Activated CD8-positive, alpha-beta memory T cell treated with anti-CD3 and anti-CD28 coated beads, Interleukin-2, amount 50 U/mL, for 24 hours (primary cell): Measurements from ENCODE around the gene PTX4.

Experiments
- DNase-seq: peaks from one replicate; pipeline ENCODE4 v3.0.0-alpha.2; 2020; ENCODE audit errors: extremely low read depth

The PTX4 gene

GRCh38 chr16:1524366-1524765 lies 35.6 kb upstream of the PTX4 start:
- DNase-seq = no peak

GRCh38 chr16:1523581-1524245 lies 35.0 kb upstream of the PTX4 start:
- no peak for DNase-seq

DNA sequence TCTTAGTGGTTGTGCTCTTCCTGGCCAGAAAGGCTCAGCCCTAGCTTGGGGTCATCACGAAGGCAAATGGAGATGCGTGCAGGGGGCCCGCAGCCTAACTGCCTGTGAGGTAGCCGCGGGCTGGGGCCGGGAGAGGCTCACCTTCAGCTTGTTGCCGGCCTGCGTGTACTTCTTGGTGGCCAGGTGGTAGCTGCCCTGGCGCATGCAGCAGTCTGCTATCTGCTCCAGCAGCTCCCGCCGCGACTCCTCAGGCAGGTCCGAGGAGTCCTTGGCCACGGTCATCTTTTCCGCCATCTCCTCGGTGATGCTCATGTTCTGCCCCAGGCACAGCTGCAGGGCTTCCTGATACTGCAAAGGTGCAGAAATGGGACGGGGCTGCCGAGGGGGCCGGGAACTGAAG lies 31.7 kb upstream of the PTX4 start:
- DNase-seq = no peak

- no peak for DNase-seq
Measured at GRCh38 chr16:1519831-1520230, 31.1 kb upstream of the PTX4 start.

DNA sequence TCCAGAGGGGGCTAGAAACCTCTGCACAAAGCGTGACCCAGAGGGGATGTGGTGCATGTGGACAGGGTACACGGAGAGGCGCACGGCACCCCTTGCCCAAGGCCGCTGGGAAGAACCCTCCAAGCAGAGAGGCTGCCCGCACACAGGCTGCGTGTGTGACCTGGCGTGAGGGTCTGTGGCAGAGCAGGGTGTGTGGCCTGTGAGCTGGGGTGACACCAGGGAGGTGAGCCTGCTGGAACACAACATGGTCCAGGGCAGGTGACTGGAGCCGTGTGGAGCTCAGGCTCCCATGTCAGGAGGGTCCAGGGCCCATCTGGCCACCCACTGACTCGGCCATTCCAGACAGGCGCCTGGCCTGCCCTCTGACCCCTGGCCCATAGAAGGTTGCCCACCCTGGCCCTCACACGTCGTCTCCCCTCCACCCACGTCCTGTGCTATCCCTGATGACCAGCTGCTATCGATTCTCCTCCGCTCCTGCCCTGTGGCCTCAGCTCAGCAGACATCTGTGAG lies 29.9 kb upstream of the PTX4 start:
- DNase-seq = no peak

DNA sequence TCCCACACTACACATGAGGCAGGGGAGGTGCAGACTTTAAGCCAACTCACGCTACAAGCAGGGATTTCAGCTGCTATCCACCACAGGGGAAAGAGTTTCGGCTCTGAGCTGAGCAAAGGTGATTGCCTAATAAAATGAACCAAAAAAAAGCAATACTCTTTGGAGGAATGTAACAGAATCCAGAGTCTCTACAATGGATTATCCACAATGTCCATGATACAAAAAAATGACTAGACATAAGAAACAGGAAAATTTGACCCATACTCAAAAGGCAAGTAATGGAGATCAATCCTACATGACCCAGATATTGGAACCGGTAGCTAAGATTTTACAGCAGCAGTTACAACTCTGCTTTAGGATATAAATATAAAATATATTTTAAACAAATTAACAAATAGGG lies 25.8 kb upstream of the PTX4 start:
- DNase-seq = no peak

DNA sequence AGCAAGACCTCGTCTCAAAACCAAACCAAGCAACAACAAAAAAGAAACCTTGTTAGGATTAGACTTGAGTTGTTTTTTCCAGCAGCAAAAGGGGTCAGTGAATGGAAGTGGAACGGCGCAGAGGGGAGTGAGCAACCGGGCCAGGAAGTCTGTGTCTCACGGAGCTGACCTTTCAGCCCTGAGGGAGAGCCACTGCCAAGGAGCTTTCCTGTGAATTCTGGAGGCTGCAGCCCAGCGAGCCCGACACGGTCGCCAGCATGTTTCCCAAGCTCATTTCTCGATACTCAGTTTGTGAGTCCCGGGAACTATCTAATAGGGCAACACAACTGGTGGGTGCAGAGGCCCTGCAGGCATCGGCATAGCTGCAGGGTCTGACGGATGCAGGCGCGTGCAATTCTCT lies 24.0 kb upstream of the PTX4 start:
- no peak for DNase-seq

DNA sequence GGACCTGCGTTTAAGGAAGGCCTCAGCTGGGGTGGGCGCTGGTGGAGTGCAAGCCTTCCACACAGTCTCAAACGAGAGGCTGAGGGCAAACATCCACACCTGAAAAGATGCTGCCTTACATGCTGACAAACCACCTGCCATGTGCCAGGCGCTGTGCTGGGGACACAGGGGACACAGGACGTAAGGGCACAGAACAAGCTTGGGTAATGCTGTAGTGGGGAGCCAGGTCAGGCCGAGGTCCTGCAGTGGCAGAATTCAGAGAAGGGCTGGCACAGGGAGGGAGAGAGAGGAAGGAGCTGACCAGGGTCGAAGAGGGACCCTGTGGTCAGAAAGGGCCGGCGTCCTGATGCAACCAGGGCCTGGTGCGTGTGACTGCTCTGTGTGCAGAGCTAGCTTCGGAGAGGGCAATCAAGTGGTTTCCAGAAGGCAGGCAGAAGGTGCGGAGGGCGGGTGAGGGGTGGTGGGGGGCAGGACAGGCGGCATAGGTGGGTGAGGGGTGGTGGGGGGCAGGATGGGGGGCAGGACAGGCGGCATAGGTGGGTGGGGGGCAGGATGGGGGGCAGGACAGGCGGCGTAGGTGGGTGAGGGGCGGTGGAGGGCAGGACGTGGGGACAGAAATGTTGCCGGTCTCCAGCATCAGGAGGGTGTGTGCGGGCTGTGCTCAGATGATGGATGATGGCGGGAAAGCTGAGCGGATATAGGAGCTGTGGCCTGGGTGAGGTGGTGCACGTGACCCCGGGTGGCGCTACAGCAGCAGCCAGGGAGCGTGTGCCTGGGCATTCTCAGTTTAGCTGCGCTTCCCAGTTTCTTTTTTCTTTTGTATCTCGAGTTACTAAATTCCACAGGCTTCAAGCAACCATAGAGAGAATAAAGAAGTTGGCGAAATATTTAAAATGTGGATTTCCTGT lies 23.2 kb upstream of the PTX4 start:
- DNase-seq = no peak

DNA sequence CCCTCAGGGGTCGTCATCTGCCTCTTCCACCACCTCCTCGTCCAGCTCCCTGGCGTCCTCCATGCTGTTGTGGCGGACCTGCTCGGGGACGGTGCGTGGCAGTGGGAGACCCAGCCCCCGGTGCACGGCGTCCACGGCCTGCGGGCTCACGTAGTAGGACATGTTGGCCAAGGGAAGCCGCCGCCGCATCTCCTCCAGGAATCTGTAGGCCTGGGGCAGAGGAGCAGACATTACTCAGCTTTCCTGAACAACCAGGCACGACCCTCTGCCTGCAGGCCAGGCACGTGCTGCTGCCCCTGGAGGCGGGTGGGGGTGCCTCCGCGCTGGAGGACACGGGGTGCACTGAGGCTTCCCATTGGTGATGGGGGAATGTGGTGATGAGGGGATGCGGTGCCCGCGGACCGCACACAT lies 22.2 kb upstream of the PTX4 start:
- no peak for DNase-seq

DNA sequence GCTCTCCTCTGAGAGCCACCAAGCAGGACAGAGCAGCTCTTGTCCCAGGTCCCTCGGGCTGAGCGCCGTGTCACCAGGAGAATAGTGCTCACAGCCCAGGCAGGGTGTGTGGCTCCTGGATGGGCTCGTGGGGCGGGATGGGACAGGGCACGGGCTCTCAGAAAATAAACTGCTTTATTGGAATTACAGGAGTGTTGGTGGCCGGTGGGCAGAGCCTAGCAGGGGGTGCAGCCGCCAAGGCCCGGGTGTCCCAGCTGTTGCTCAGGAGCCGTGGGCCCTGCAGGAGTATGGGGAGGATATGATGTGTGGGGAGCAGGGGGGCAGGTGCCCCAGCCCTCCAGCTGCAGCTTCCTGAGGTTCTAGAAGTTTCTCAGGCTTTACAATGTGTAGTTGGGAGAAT lies 21.5 kb upstream of the PTX4 start:
- no peak for DNase-seq

DNA sequence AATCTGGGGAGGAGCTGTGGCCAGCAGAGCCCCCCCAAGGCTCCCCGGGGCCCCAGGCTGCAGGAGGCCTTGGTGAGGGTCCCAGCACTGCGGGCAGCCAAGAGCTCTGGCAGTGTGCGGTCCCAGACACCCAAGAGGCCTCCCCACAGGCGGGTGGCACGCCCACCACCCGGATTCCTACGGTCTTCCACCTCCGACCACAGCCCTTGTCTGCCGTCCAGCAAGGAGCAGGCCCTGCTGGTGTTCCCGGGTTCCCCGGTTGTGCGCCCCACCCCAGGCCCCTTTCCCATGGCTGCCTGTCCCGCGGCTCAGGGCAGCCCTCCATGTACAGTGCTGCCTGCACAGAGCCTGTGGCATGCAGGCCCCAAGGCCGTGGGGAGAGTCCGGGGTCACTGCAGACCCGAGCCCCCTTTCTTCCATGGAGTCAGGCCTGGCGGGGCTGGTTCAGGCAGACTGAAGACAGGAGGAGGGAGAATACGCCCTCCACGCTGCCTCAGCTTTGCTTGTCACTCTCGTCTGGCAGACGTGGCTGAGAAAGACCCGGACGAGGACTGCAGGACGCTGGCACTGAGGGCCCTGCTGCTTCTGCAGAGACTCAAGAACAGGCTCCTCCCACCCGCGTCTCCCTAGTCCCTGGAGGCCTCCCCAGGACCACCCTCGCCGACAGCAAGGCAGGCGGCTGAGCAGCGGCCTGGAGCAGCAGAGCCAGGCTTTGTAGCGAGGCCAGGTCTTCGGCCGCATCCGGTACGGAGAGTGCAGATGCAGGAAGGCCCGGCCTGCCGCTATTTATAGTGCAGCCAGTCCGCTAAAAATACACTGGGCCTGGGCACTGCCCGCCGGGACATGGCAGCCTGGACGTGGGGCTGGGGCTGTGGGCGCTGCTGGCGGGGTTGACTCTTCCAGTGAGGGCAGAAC lies 20.8 kb upstream of the PTX4 start:
- no peak for DNase-seq

- no peak for DNase-seq
Measured at GRCh38 chr16:1508494-1509187, 19.9 kb upstream of the PTX4 start.

GRCh38 chr16:1506494-1507213 lies 17.9 kb upstream of the PTX4 start:
- no peak for DNase-seq

- DNase-seq = no peak
Measured at GRCh38 chr16:1505912-1506311, 17.2 kb upstream of the PTX4 start.

DNA sequence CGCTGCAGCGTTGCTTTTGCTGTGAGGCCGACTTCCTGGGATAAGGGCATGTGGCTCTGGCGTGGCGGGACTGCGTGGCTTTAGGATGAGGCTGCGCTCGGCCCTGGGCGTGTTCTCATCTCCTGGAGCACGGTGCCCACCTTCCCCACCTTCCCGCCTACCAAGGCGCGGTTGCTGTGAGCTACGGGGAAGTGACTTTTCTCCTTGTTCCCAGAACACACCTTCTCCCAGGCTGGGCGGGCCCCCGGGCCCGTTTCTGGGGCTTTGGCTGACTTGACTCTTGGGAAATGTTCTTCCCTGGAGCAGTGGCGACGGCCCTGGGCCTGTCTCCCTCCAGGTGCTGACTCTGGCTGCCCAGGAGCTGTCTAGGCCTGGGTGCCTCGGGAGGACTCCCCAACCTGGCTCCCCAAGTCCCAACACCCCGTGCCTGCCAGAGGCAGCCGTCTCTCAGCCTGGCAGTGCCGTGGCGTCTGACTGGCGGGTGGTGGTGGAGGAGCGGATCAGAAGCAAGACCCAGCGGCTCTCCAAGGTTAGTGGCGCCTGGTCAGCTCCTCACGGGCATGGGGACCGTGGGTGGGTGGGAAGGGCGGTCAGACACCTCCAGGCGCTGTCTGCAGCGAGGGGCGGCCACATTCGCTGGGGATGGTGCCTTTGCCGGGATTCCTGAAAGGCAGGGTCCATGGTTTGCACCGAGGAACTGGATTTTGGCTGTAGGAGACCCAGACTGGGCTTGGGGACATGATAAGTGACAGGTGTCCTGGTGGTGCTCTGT lies 16.5 kb upstream of the PTX4 start:
- DNase-seq = no peak

- no peak for DNase-seq
Measured at GRCh38 chr16:1503110-1503955, 14.6 kb upstream of the PTX4 start.

DNA sequence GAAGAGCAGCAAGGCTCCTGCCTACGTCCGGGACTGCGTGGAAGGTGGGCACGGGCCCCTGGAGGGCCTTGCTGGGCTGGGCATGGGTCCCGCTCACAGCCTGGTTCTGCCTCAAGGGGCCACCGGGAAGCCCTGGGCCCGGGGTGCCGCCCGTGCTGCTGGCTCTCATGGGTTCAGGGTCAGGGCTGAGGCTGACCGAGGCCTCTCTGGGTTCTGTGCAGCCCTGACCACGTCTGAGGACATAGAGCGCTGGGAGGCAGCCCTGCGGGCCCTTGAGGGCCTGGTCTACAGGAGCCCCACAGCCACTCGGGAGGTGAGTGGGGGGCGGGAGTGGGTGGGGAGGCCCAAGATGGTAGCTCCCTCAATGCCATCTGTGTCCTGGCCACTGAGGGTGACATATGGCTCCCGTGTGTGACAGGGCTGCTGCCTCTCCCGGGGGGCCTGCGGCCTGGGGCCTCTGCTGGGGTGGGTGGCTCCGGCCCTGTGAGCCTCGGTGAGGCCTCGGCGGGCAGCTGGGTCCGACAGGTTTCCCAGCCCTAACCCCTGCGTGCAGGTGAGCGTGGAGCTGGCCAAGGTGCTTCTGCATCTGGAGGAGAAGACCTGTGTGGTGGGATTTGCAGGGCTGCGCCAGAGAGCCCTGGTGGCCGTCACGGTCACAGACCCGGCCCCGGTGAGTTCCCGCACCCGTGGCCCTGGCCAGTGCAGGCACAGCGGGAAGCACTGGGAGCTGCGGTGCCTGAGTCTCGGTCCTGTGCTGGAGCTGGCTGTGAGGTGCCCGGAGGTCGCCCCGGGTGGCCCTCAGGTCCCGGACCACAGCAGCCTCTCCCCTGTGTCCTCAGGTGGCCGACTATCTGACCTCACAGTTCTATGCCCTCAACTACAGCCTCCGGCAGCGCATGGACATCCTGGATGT lies 13.6 kb upstream of the PTX4 start:
- DNase-seq = no peak

DNA sequence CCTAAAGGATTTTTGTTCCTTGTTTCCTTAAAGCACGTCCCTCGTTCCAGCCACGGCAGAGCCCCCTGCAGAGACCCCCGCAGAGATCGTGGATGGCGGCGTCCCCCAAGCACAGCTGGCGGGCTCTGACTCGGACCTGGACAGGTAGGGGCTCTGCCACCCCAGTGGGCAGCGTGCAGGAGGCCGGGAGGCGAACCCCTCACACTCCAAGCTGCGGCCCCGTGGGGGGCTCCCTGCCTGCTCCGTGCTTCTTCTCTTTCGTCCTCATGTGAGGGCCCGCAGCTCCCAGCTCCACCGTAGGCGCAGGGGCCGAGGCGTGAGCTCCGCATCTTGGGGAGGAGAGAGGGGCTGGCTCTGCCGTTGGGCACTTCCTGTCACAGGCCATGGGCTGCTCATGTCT lies 12.9 kb upstream of the PTX4 start:
- no peak for DNase-seq
